Body of pancreas (tissue), 4 donors: Measurements from ENCODE around the gene CLK3.

Experiments used
- POLR2A ChIP-seq, 3 donors: fragments of 450-650 bp; IDR thresholded peaks; one replicate each; pipeline ENCODE4 v1.6.1; 2016; ENCODE audit warnings: antibody characterized with exemption in 3 of 3, mild to moderate bottlenecking in 2 of 3
- TF ChIP-seq, protein P1 (sequence below), 7 experiments: fragments of 450-650 bp in 4 of 7; fragments of 200-600 bp in 3 of 7; sonication (generic) in 3 of 7; IDR thresholded peaks; one replicate each; pipeline ENCODE4 v1.5.1; 2016 to 2019; ENCODE audit warnings: antibody characterized with exemption in 7 of 7

- no peak for TF ChIP-seq POLR2A (IDR thresholded peaks at IDR 0.05)
- TF ChIP-seq, protein P1, sequence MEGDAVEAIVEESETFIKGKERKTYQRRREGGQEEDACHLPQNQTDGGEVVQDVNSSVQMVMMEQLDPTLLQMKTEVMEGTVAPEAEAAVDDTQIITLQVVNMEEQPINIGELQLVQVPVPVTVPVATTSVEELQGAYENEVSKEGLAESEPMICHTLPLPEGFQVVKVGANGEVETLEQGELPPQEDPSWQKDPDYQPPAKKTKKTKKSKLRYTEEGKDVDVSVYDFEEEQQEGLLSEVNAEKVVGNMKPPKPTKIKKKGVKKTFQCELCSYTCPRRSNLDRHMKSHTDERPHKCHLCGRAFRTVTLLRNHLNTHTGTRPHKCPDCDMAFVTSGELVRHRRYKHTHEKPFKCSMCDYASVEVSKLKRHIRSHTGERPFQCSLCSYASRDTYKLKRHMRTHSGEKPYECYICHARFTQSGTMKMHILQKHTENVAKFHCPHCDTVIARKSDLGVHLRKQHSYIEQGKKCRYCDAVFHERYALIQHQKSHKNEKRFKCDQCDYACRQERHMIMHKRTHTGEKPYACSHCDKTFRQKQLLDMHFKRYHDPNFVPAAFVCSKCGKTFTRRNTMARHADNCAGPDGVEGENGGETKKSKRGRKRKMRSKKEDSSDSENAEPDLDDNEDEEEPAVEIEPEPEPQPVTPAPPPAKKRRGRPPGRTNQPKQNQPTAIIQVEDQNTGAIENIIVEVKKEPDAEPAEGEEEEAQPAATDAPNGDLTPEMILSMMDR (IDR thresholded peaks at IDR 0.05) = no peak
Measured at GRCh38 chr15:74651242-74651741, 35.7 kb downstream of the CLK3 start.
